Loucy (cell line): Measurements from ENCODE around the gene GNAT1.
A peak's percentile ranks its signal among the peaks of the same experiment; 100 is the strongest.

Experiments used
- CTCF ChIP-seq: fragments of 200-600 bp; sonication (generic); conservative IDR thresholded peaks from 2 replicates; pipeline ENCODE4 v1.5.1; 2014; ENCODE audit warnings: mild to moderate bottlenecking, antibody characterized with exemption, low read length
- EZH2phosphoT487 ChIP-seq: fragments of 200-600 bp; IDR thresholded peaks from 2 replicates; pipeline ENCODE4 v1.6.1; 2018; ENCODE audit warnings: antibody characterized with exemption, mild to moderate bottlenecking, moderate library complexity, borderline replicate concordance

GRCh38 chr3:50245831-50246516, 54.6 kb downstream of the GNAT1 start:
- TF ChIP-seq CTCF (peak; percentile 93), EZH2phosphoT487 (no peak)
